HG03378 (cell line): ENCODE results near the gene JDP2.
A peak's percentile ranks its signal among the peaks of the same experiment; 100 is the strongest.

Experiments
- ATAC-seq: cut with Tn5 transposase; IDR thresholded peaks from one replicate; pipeline ENCODE4 v1.9.1; 2021; ENCODE audit warnings: mild to moderate bottlenecking, moderate library complexity; ENCODE audit not compliant: unreplicated experiment

JDP2 gene

GRCh38 chr14:75479770-75480600, 52.2 kb downstream of the JDP2 start:
- ATAC-seq = peak; percentile 71

DNA sequence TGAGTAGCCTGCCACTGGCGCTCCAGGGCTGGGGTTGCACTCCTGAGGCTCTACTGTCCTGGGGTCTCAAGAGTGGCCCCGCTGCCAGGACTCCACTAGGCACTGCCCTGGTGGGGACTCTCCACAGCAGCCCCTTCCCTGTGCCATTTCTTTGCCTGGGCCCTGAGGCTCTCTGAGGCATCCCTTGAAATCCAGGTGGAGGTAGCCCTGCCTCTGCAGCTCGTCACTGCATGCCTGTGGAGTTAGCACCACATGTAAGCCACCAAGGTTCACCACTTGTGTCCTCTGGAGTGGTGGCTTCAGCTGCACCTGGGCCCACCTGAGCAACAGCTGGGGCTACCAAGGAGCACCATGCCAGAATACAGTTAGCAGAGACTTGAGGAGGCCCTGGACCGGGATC, 54.5 kb downstream of the JDP2 start:
- ATAC-seq = no peak

DNA sequence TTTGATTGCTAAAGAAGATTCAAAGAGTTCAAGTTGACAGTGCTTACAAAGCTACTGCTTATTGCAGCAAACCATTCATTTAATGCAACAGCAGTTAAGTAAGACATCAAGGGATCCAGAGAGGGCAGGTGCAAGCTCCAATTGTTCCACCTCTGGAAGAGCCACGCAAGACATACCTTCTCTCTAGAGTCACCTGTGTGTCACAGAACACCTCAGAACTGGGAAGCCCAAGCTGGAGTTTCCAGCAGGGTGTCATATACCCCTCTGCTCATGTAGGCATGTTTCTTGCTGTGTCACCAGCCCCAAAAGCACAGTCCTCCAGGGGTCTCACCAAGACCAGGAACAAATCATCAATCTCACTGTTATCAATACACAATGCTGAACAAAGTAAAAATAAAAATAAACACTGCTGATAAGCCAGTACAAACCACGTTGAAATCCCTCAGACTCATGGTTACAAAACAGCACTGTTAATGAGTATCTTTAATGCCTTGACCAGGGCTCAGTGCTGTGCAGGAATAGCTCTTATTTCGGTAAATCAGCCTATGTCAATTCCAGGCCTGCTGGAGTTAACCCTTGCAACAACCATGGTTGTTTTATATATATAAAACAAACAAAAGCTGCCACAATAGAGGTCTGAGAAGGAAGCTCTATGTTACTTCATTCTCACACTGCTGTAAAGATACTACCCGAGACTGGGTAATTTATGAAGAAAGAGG, 57.0 kb downstream of the JDP2 start:
- no peak for ATAC-seq

- ATAC-seq = no peak
Measured at GRCh38 chr14:75486318-75486717, 58.5 kb downstream of the JDP2 start.

GRCh38 chr14:75487155-75487671, 59.4 kb downstream of the JDP2 start:
- ATAC-seq = peak; percentile 67

DNA sequence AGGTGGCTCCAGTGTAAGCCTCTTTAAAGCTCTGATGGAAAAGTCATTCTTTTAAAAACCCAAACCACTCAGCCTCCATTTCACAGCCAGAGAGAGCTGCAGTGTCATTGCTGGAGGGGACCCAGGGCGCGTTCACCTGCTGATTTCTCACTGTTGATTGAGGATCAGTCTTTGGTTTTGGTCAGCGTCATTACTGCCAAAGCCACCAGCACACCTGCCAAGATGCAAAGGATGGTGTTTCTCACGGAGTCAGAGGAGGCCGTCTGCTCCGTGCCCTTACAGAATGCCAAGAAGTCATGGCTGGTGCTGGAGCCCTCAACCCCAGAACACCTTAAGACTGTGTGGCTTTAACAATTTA, 61.6 kb downstream of the JDP2 start:
- ATAC-seq = no peak

- no peak for ATAC-seq
Measured at GRCh38 chr14:75491376-75491978, 63.7 kb downstream of the JDP2 start.

DNA sequence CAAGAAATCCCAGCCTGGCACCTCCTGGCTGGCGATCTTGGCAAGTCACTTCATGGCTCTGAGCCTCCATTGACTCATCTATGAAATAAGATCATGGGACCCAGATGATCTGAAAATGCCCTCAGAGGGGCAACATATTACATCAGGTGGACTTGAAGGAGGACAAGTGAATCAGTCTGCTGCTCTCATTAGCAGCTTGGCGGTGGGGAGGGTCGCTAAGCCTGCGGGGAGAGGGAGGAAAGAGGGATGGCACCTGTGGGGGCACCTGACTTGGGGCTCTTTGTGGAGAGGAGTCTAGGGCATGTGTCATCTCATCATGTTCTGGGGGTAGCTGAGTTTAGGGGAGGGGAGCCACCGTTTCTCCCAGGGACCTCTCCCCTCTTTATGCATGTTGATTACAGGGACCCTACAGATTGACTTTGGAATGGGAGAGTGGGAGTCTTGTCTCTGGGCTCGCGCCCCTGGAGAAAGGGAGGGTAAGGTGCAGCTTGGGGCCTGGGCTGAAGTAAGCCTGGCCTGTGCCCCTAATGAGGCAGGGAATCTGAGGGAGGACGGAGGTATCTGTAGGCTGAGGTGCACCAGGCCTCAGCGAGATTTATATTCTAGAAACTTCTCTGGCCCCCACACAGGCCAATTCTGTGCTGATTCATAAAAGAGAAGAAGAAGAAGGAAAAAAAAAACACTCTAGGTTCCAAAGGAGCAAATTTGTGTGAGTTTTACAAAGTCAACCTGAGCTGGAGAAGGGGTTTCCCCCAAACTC, 65.2 kb downstream of the JDP2 start:
- ATAC-seq = no peak

DNA sequence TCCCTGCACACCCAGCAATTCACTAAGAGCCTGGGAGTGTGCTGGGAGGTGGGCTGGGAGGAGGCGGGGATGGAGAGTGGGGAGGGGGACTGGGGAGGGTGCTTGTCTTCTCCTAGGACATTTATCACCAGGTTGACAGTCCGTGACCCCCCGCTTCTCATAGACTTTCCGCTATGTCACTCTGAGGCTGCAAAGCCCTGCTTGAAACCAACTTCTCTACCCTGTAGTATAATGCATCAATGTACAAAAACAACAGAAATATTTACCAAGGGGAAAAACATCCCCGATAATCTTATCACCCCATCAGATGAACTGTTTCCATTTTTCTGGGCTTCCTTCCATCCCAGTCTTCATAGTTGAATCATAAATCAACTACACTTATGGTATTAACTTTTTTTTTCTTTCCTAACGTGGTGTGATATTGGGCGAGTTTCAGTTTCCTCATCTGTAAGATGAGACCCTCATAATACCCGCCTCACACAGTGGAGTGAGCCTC, 65.8 kb downstream of the JDP2 start:
- no peak for ATAC-seq

DNA sequence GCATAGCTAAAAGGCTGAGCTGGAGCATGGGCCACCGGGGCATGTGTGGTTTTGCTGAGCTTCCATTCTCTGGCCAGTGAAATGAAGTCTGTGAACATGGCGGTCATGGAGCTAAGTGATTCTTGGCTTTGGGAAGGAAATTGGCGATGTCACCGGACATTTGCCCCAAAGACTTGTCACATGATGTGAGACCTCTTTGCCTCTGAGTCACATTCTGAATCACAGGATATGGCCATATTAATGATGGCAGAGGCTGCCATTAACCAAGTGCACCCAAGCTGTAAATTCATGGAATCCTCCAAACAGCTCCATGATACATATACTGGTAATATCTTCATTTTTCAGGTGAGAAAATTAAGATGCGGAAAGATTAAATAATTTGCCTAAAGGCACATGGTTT, 67.1 kb downstream of the JDP2 start:
- no peak for ATAC-seq

DNA sequence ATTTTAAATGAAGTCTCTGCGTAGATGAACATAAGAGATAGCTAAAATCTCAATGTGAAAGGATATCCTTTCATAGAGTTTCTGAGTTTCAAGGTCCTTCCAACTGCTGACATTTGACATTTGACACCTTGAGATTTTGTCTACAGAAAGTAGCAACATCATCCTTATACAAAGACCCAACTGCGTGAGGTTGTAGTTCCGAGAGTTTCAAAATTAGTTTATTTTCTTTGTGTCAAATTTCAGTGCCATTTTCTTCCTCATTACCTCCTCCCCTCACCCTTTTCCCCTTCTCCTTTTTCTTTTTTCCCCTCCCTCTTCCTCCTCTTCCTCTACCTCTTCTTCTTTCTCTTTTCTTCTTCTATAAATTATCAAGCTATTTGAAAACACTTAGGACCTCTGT, 67.6 kb downstream of the JDP2 start:
- ATAC-seq = no peak

DNA sequence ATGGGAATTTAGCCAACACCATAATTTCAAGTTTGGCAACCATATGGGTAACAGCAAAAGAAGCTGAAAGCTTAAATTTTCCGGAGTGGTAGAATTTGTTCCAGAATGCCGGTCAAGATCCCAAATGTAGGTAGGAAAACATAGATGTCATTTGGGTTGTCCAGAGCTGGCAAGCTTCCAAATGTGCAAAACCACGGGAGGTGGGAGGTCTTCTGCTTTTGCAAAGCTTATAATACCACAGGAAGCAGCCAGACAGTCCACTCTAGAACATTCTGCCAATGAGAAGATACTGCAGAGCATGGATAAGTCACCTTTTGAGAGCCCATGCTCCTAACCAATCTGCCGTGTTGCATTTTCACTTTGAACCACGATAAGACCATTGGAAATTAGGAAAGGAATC, 68.1 kb downstream of the JDP2 start:
- ATAC-seq = no peak

DNA sequence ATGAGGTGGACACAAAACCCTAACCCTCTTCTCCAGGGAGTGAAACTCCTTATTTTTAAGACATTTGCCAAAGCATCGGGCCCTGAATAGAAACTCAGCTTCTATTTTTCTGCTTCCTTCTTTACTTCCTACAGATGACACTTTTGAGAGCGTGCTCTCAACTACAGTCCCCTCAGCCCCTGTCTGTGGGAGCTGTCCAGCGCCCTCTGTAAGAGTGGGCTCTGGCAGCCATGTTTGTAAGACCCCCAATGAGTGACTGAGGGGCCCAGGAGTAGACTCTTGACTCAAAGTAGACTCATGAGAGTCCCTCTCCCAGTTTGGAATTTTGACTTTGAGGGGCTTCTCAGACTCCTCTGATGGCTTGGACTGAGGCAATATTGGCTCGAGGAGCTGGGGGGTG, 68.9 kb downstream of the JDP2 start:
- no peak for ATAC-seq

DNA sequence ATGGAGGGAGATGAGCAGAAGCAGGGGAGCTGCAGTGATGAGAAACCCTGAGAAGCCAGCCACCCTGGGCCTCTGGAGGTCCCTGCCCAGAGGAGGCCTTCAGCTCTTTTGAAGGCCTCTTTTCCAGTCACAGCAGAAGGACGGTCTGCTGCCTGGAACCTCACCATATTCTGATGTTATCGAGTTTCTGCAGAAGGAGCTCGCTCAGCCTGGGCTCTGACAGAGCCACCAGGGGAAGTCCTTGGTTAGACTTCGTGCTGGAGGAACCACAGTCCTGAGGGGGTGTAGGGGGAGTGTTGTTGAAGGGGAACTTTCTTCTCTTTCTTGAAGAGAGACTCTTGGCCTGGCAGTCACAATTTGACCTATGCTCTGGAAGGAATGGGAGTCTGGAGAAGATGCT, 69.4 kb downstream of the JDP2 start:
- ATAC-seq = no peak

DNA sequence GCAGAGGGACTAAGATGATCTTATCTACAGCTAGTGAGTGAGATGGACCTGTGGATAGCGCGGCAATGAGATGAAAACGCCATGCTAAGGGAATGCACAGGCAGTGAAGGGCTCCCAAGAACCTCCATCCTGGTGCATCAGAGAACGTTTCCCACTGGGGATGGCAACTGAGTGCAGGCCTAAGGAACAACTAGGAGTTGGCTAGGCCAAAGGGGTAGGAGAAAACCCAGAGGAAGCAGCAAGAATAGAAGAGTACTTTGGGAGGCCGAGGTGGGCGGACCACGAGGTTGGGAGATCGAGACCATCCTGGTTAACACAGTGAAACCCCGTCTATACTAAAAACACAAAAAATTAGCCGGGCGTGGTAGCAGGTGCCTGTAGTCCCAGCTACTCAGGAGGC, 69.9 kb downstream of the JDP2 start:
- ATAC-seq = no peak

DNA sequence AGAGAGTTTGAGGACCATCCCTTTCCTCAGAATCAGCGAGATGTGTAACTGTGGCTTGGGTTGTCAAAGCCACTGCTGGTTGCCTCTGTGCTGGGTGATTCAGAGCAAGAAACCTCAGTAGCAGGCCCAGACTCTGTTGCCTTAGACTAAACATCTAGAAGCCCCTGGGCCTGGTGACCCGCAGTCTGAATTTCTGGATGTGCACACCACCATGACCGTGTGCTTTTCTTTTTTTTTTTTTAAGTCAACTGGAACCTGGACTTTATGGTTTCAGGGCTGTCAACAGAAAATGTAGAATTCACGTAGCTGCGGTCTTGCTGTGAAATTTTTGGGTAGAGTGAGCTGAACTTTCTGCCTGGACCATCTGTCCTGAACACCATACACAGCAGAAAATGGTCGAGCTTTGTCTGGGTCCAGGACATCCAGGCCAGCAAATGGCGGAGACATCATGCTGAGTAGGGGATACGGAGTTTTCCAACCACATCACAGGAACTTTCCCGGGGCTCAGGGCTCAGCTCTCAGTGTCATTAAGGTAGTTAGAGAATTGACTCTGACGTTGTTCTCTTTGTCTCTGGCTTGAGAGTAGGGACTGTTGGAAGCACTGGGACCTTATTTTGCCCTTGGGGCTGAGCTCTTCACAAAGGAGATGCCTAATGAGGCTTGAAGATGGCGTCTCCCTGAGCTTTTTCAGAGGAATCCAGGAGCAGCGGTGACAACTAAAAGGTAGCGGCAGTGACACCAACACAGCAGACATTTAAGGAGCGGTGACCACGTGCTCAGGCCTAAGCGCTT, 71.5 kb downstream of the JDP2 start:
- ATAC-seq = peak; percentile 60

DNA sequence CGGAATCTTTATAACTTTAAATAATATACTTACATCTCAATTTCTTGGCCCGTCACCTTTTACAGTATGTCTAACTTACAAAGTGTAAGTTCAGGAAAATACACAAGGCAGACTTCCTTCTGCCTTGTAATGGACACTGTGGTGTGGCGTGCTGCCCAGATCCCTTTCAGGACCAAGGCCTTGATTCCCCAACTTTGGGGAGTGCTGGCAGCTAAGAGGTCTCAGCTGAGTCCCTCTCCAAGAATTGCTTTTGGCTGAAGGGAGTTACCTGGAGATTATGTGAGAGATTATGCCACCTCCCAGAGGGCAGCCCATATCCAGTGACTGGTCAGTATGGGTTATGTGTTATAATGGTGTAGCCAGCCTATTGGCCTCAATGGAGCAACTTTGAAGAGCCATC, 73.3 kb downstream of the JDP2 start:
- no peak for ATAC-seq

GRCh38 chr14:75504411-75504810, 76.6 kb downstream of the JDP2 start:
- ATAC-seq = no peak

GRCh38 chr14:75506930-75507329, 79.1 kb downstream of the JDP2 start:
- ATAC-seq = no peak

- ATAC-seq = no peak
Measured at GRCh38 chr14:75510547-75510946, 82.7 kb downstream of the JDP2 start.
